ENCODE results near the gene GINS2.

Gene GINS2

GRCh38 chr16:85653290-85653891, 35.4 kb downstream of the GINS2 start:
- no peak for DNase-seq (ENCODE audit: low spot score)

GRCh38 chr16:85652431-85653221, 36.1 kb downstream of the GINS2 start:
- DNase-seq (ENCODE audit: low spot score), result peak; percentile 65

GRCh38 chr16:85651629-85652430, 36.9 kb downstream of the GINS2 start:
- no peak for DNase-seq (ENCODE audit: low spot score)

- DNase-seq (ENCODE audit: low spot score), result no peak
Measured at GRCh38 chr16:85650844-85651628, 37.7 kb downstream of the GINS2 start.

GRCh38 chr16:85650135-85650843, 38.5 kb downstream of the GINS2 start:
- no peak for DNase-seq (ENCODE audit: low spot score)

- no peak for DNase-seq (ENCODE audit: low spot score)
Measured at GRCh38 chr16:85649411-85650134, 39.2 kb downstream of the GINS2 start.

GRCh38 chr16:85648805-85649204, 39.9 kb downstream of the GINS2 start:
- no peak for DNase-seq (ENCODE audit: low spot score)

GRCh38 chr16:85648070-85648714, 40.6 kb downstream of the GINS2 start:
- DNase-seq (ENCODE audit: low spot score), result no peak

- DNase-seq (ENCODE audit: low spot score), result no peak
Measured at GRCh38 chr16:85646976-85647375, 41.8 kb downstream of the GINS2 start.

- DNase-seq (ENCODE audit: low spot score), result no peak
Measured at GRCh38 chr16:85646358-85646907, 42.3 kb downstream of the GINS2 start.

GRCh38 chr16:85645021-85645589, 43.6 kb downstream of the GINS2 start:
- no peak for DNase-seq (ENCODE audit: low spot score)

GRCh38 chr16:85644093-85644712, 44.6 kb downstream of the GINS2 start:
- no peak for DNase-seq (ENCODE audit: low spot score)

- DNase-seq (ENCODE audit: low spot score), result no peak
Measured at GRCh38 chr16:85643631-85644030, 45.1 kb downstream of the GINS2 start.

- no peak for DNase-seq (ENCODE audit: low spot score)
Measured at GRCh38 chr16:85642762-85643358, 45.9 kb downstream of the GINS2 start.

- no peak for DNase-seq (ENCODE audit: low spot score)
Measured at GRCh38 chr16:85641776-85642176, 47.0 kb downstream of the GINS2 start.

- DNase-seq (ENCODE audit: low spot score), result no peak
Measured at GRCh38 chr16:85641305-85641704, 47.4 kb downstream of the GINS2 start.

GRCh38 chr16:85640585-85640984, 48.2 kb downstream of the GINS2 start:
- DNase-seq (ENCODE audit: low spot score), result no peak

GRCh38 chr16:85640254-85640558, 48.5 kb downstream of the GINS2 start:
- DNase-seq (ENCODE audit: low spot score), result no peak
